Activated T-helper 2 cell treated with anti-CD3 and anti-CD28 coated beads, Interferon-gamma antibody, Interleukin-2, Interleukin-4, amounts not matched to agents 10 μg/mL and 5 μg/mL and 100 μg/mL, durations not matched to agents 14 hours and 24 hours and 36 hours (primary cell): Measurements from ENCODE around the gene RRAGD. TPM values are rescaled to one million over a fixed set of nuclear protein-coding genes. Genes with fewer than 3 reads are reported as not detected.

Experiments used
- DNase-seq: peaks from one replicate; pipeline ENCODE4 v3.0.0; 2021; ENCODE audit warnings: low spot score
- H3K27ac Mint-ChIP-seq: one replicate; pipeline ENCODE4 v1.8.0; 2021; ENCODE audit warnings: mixed read lengths
- H3K27me3 Mint-ChIP-seq: one replicate; pipeline ENCODE4 v1.8.0; 2021; ENCODE audit warnings: low read depth, mixed read lengths
- H3K36me3 Mint-ChIP-seq: one replicate; pipeline ENCODE4 v1.8.0; 2021; ENCODE audit warnings: low read depth, mixed read lengths
- H3K4me1 Mint-ChIP-seq: one replicate; pipeline ENCODE4 v1.8.0; 2021; ENCODE audit warnings: low read depth, mixed read lengths
- H3K4me3 Mint-ChIP-seq: one replicate; pipeline ENCODE4 v1.8.0; 2021; ENCODE audit warnings: low read depth, mild to moderate bottlenecking, moderate library complexity, mixed read lengths
- H3K9me3 Mint-ChIP-seq: one replicate; pipeline ENCODE4 v1.8.0; 2021; ENCODE audit warnings: mixed read lengths
- intact Hi-C: fragments of 100-400 bp; cut with micrococcal nuclease; formaldehyde crosslinking; loops from one replicate; pipeline ENCODE4 v1.15.1; 2023
- total RNA-seq: library from RNA; stranded (reverse); gene quantifications from 2 replicates; pipeline ENCODE4 v1.2.3, GENCODE V29; 2022

The RRAGD gene
- total RNA-seq, 1 donor from 2014 or later = 7.2 TPM

DNA sequence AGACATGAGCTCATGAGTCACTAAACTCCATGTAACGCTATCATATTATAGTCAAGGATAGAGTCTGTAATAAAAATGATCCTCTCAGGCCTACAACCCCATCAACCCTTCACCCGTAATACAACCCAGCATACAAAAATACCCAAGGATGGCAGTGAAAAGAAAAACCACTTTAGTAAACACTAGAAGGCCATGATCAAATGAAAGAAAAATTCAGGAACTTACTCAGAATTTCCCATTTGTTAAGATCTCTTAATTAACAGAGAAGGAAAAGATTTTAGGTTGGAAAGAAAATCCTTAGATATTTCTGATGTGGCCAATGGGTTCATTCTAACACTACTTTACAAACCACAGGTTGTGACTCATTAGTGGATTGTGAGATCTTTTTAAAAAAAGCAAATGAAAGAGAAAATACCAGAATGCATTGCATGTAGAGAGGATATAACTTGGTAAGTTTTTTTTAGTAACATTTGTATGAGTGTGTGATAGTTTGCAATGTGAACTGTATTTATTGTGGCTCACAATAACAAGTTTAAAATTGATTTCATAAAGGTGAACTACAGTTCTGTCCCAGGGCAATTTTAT is 51.6 kb downstream of the RRAGD start:
- no peaks in the 10 kb centered on the region for H3K27me3 Mint-ChIP-seq
- no peak for DNase-seq
- peaks cover 52% of the 10 kb centered on the region for H3K4me1 Mint-ChIP-seq
- H3K4me3 Mint-ChIP-seq = no peak overlapping the region
- intact Hi-C loops = no loop called here
- no peaks in the 10 kb centered on the region for H3K9me3 Mint-ChIP-seq
- peak overlapping the region; percentile 43 for H3K27ac Mint-ChIP-seq
- no peaks in the 10 kb centered on the region for H3K36me3 Mint-ChIP-seq

DNA sequence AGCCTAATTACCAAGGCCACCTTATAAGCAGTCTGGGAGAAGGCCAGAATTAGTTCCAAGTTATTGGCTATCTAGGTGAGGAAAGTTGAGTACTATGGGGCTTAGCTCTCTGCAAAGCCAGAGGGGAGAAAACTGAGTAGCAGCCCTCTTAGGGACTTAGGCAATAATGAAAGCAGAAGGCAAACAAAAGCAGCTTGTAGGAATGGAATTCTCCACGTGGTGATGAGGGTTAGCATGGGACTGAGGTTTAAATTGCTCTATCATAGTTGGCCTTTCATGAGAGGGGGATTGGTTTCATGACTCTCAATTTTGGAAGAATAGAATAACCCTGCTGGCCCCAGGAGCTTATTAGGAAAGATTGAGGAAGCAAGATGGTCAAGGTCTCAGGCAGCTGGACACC is 52.5 kb downstream of the RRAGD start:
- Mint-ChIP-seq H3K27ac (no peak overlapping the region), H3K27me3 (no peaks in the 10 kb centered on the region), H3K4me3 (no peak overlapping the region), H3K36me3 (no peaks in the 10 kb centered on the region), H3K4me1 (peaks cover 49% of the 10 kb centered on the region), H3K9me3 (no peaks in the 10 kb centered on the region)
- DNase-seq = no peak
- intact Hi-C loops = loop anchor here (10.0 kb wide), 2 partner anchors 275 to 395 kb away; partner anchors contain the start of genes LYRM2 and RNGTT

DNA sequence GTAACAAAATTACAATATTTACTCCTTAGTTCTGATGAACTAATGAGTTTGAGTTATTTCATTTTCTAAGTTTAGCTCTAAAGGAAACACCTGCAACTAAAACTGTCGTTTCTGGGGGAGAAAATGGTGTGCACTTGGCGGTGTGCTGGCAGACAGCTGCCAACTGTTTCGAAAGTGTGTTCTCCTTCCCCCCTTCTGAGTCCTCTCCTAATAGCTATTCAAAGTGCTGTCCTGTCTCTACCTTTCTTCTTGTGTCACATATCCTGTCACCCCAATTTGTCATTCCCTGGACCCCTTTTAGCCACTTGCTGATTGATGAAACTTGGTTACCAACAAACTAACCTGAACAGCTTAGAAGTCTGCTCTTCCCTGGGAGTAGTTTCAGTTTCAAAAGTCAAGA is 54.7 kb downstream of the RRAGD start:
- peak overlapping the region; percentile 75 for H3K4me3 Mint-ChIP-seq
- H3K27me3 Mint-ChIP-seq = no peaks in the 10 kb centered on the region
- peaks cover 57% of the 10 kb centered on the region for H3K4me1 Mint-ChIP-seq
- H3K27ac Mint-ChIP-seq = peak overlapping the region; percentile 68
- DNase-seq = no peak
- intact Hi-C loops = loop anchor here (2.0 to 10.0 kb wide), 3 partner anchors 15 to 393 kb away; partner anchors contain the start of genes LYRM2 and RNGTT
- H3K36me3 Mint-ChIP-seq = no peaks in the 10 kb centered on the region
- no peaks in the 10 kb centered on the region for H3K9me3 Mint-ChIP-seq

DNA sequence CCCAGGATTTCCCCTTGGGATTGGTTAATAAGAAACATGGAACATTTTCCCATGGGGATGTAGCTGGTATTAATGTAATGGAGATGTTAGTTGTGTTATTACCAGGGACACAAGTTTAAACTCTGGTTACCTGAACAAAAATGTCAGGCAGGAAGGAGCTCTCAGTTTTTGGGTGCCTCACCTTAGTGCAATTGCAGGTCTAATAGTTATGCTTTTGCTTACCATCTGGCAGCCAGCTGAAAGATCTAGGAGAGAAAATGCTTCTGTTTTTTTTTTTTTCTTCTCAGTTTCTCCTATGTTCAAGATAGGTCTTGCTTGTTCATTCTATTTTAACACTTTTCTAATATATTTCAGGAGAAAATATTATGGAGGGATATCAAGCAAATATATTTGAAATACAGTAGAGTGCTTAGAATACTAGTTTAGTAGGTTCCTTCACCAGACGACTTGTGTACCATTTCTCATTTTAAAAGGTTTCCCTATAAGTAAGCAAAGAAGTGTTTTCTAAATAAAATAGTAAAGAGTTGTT is 55.4 kb downstream of the RRAGD start:
- Mint-ChIP-seq H3K4me3 (peak overlapping the region; percentile 57), H3K27ac (no peak overlapping the region), H3K36me3 (peaks cover 4% of the 10 kb centered on the region), H3K9me3 (no peaks in the 10 kb centered on the region), H3K4me1 (peaks cover 58% of the 10 kb centered on the region), H3K27me3 (no peaks in the 10 kb centered on the region)
- no peak for DNase-seq
- intact Hi-C loops = loop anchor here (2.0 to 10.0 kb wide), 3 partner anchors 16 to 392 kb away; partner anchors contain the start of genes LYRM2 and RNGTT

DNA sequence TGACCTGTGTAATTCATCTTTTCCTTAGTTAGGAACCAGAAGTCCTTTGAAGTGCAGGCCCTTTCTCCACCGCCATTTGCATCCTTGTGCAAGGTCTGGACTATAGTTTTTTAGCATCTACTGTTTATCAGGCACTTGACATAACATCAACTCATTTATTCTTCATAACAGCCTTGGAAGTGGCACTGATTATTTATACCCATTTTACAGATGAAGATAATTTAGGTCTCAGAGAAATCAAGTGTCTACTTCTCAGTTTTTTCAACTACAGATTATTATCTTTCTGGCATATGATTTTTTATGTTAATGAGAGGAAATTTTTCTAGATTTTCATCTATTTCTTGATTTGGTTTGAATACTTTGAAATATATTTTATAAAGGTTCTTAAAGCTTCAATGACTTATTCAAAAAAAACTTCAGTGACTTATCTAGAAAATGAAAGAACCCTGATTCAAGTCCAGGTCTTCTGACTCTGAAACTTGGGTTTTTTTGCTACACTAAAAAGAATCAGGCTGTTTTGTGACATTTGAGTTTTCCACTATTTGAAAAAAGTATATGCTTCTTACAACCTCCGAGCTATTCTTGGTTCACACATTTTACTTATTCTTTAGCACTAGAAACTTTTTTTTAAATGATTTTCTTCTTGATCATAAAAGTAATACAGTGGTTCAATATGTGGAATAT is 56.4 kb downstream of the RRAGD start:
- H3K4me1 Mint-ChIP-seq = peaks cover 59% of the 10 kb centered on the region
- no peak for DNase-seq
- intact Hi-C loops = loop anchor here (2.0 to 10.0 kb wide), 3 partner anchors 17 to 391 kb away; partner anchors contain the start of genes LYRM2 and RNGTT
- H3K9me3 Mint-ChIP-seq = no peaks in the 10 kb centered on the region
- H3K36me3 Mint-ChIP-seq = peaks cover 4% of the 10 kb centered on the region
- no peak overlapping the region for H3K27ac Mint-ChIP-seq
- no peak overlapping the region for H3K4me3 Mint-ChIP-seq
- H3K27me3 Mint-ChIP-seq = no peaks in the 10 kb centered on the region

DNA sequence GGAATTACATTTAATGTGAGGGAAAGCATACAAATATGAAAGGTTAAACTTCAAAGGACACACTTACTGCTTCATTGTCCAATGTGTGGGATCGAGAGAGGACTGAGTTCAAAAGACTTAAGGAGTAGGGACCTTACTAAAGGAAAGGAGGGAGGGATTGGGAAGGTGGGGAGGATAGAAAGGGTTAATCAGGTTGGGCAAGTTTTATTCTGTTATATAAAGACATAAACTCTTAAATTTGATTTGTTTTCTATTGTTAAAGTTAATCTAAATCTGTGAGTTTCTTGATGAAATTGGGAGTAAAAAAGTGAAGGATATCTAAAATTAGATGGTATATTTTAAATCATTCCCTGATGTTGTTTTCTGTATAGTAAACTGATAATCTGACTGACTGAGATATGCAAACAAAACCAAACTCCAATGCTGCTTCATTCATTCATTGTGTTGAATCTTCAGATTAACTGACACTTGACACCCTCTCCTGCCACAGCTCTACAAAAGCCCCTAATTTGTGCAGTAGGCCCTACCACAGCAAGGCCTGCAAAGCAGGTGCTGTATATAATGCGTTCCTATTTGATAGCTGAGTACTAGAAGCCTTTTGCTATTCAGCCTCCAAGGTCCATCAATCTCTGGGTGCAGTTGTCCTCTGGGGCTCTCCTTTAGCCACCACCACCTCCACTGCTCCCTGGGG is 58.2 kb downstream of the RRAGD start:
- H3K4me3 Mint-ChIP-seq = peak overlapping the region; percentile 80
- H3K4me1 Mint-ChIP-seq = peaks cover 66% of the 10 kb centered on the region
- DNase-seq = no peak
- no peaks in the 10 kb centered on the region for H3K27me3 Mint-ChIP-seq
- peak overlapping the region; percentile 83 for H3K27ac Mint-ChIP-seq
- H3K36me3 Mint-ChIP-seq = peaks cover 20% of the 10 kb centered on the region
- intact Hi-C loops = loop anchor here (5.0 to 10.0 kb wide), 4 partner anchors 207 to 933 kb away; partner anchors contain the start of genes LYRM2, PM20D2 and RNGTT
- H3K9me3 Mint-ChIP-seq = no peaks in the 10 kb centered on the region

DNA sequence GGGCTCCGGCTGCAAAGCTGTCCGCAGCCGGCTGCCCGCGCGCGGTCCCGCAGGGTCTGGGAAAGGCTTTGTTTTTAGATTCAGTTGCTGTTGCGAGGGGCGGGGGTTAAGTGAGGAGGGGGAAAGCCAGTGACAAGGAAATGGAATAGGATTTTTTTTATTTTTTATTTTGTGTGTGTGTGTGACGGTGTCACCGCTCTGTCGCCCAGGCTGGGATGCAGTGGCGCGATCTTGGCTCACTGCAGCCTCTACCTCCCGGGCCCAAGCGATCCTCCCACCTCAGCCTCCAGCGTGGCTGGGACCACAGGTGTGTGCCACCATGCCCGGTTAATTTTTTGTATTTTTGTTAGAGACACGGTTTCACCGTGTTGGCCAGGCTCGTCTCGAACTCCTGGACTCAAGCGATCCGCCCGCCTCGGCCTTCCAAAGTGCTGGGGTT is 58.9 kb downstream of the RRAGD start:
- no peaks in the 10 kb centered on the region for H3K9me3 Mint-ChIP-seq
- peaks cover 24% of the 10 kb centered on the region for H3K36me3 Mint-ChIP-seq
- H3K27me3 Mint-ChIP-seq = no peaks in the 10 kb centered on the region
- no peak for DNase-seq
- peaks cover 68% of the 10 kb centered on the region for H3K4me1 Mint-ChIP-seq
- H3K4me3 Mint-ChIP-seq = peak overlapping the region; percentile 80
- peak overlapping the region; percentile 83 for H3K27ac Mint-ChIP-seq
- intact Hi-C loops = loop anchor here (5.0 to 10.0 kb wide), 4 partner anchors 206 to 934 kb away; partner anchors contain the start of genes LYRM2, PM20D2 and RNGTT

DNA sequence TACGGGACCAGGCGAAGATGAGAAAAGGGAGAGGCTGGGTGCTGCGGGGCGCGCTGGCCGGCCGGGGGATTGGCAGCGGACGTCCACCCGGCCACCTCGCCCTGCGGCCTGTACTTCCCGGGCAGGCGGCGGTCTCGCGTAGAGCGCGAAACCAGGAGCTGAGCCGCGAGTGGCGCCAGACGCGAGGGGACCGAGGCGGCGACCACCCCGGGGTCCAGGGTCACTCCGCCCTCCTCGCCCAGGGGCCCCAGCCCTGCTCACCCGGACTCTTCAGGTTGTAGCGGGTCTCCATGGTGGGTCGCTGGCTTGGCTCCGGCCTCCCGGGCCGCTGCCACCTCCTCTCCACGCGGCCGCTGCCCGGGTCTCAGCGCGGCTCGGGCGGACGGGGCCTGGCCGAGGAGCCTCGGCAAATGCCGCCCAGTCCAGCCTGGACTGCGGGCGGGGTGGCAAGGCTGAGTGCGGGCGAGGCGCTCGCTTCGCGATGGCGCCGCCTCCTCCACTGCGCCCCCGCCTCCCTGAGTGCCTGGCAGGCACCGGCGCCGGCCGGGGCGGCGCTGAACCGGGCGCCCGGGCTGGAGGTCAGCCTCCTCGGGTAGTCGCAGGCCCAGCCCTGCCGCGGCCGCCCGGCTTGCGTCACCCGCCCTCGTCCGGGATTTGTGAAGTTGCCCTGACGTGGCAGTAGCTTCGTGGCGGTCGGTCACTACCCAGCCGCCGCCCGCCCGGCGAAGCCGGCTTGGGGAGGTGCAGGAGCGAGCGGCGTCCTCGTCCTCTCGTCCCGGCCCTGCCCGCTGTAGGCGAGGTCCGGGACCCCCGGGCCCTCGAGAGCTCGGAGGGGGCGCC is 59.6 kb downstream of the RRAGD start, which contains the start of gene UBE2J1:
Gene UBE2J1 (minus strand): TSS at position 445 of the 840 bp plus-strand sequence. CDS start 153 bp downstream, at position 292.
- peak within 1 kb of the TSS; percentile 96 for H3K4me3 Mint-ChIP-seq
- intact Hi-C loops = loop anchor here (1.0 to 10.0 kb wide), 5 partner anchors 205 to 935 kb away; partner anchors contain the start of genes LYRM2, PM20D2, PNRC1 and RNGTT
- peak; percentile 74 for DNase-seq
- peak within 1 kb of the TSS; percentile 92 for H3K27ac Mint-ChIP-seq
- H3K27me3 Mint-ChIP-seq = no peaks in the 10 kb centered on the region
- H3K4me1 Mint-ChIP-seq = peaks cover 66% of the 10 kb centered on the region
- H3K9me3 Mint-ChIP-seq = no peaks in the 10 kb centered on the region
- peaks cover 24% of the 10 kb centered on the region for H3K36me3 Mint-ChIP-seq

DNA sequence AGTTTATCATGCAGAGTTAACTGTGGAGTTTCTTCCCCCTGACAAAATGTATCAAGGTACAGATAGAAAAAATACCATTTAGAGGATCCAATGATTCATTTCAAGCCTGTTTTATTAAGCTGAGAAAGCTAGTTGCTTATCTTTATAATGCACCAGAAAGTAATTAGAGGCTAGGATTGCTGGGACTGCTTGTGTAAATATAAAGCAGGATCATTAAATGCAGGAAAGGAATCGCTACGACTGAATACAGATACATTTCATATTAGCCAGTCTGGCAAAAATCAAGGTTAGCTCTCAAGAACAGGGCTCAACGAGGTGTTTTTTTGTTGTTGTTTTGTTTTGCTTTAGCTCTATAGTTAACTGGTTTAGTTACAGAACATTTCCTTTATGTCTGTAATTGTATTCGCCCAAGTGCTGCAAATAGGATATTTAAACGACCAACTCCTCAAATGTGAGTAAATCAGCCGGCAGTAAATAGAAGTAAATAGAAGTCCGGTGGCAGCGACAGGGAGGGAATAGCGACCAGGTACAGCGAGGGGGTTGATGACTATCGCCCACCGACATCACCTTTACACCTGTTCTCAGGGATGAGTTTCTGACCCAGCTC is 60.3 kb downstream of the RRAGD start:
- H3K36me3 Mint-ChIP-seq = peaks cover 24% of the 10 kb centered on the region
- peak overlapping the region; percentile 92 for H3K27ac Mint-ChIP-seq
- H3K9me3 Mint-ChIP-seq = no peaks in the 10 kb centered on the region
- H3K27me3 Mint-ChIP-seq = no peaks in the 10 kb centered on the region
- intact Hi-C loops = loop anchor here (1.0 to 10.0 kb wide), 5 partner anchors 204 to 936 kb away; partner anchors contain the start of genes LYRM2, PM20D2, PNRC1 and RNGTT
- H3K4me3 Mint-ChIP-seq = peak overlapping the region; percentile 96
- peaks cover 59% of the 10 kb centered on the region for H3K4me1 Mint-ChIP-seq
- DNase-seq = no peak

DNA sequence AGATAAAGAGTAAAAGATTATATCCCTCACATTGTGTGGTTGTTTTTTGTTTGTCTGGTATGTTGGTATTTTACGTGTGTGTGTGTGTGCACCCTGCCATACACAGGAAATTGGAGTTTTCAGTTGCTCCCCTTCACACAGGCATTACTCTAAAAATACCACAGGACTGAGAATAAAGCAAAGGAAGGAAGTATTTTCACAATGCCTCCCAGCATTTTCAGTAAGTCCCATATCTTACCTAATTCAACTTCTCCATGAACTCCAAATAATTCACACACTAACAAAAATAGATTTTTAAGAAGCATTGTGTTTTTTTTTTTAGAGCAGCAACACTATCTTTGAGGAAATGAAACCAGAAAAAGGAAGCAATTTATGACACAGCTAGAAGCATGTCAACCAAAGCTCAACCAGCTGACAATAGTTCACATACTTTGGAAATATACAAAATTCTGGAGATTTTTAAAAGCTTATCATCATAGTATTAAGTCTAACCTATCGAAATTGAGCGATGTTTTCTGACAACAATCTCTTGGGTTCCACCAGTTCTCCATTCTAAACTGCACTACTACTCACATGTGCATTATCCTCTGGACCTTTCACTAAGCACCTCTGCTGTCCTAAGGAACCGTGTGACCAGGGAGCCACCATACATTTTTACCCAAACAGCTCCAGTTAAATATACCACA is 61.6 kb downstream of the RRAGD start:
- peaks cover 56% of the 10 kb centered on the region for H3K4me1 Mint-ChIP-seq
- peak overlapping the region; percentile 54 for H3K27ac Mint-ChIP-seq

DNA sequence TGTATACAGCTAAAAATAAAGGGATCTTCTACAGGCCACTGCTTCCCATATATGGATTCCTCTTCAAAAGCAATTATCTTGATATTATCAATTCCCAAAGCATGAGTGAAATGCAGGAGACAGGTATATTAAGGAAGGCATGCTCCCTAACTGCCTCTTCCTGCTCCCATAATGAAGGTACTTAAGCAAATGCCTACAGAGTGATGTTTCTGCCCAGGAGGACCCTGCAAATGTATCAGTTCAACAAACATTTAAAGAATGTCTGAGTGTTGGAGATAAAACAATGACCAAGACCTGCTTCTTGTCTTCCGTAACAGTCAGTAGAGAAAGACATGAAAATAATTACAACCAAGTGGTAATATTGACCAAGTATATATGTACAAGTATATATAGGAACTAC is 63.7 kb downstream of the RRAGD start:
- no peak overlapping the region for H3K4me3 Mint-ChIP-seq
- H3K27me3 Mint-ChIP-seq = no peaks in the 10 kb centered on the region
- H3K4me1 Mint-ChIP-seq = peaks cover 52% of the 10 kb centered on the region
- no peaks in the 10 kb centered on the region for H3K9me3 Mint-ChIP-seq
- H3K27ac Mint-ChIP-seq = no peak overlapping the region
- intact Hi-C loops = no loop called here
- H3K36me3 Mint-ChIP-seq = peaks cover 24% of the 10 kb centered on the region
- no peak for DNase-seq

More for the DNA sequence above, 61.6 kb downstream of the RRAGD start:
- Mint-ChIP-seq H3K36me3 (peaks cover 24% of the 10 kb centered on the region), H3K9me3 (no peaks in the 10 kb centered on the region), H3K27me3 (no peaks in the 10 kb centered on the region), H3K4me3 (peak overlapping the region; percentile 96)
- intact Hi-C loops = loop anchor here (1.0 to 10.0 kb wide), 5 partner anchors 52 to 937 kb away; partner anchors contain the start of genes LYRM2, PM20D2 and RNGTT
- DNase-seq = no peak
